Measurements from ENCODE around the gene RASSF8.

Gene RASSF8

DNA sequence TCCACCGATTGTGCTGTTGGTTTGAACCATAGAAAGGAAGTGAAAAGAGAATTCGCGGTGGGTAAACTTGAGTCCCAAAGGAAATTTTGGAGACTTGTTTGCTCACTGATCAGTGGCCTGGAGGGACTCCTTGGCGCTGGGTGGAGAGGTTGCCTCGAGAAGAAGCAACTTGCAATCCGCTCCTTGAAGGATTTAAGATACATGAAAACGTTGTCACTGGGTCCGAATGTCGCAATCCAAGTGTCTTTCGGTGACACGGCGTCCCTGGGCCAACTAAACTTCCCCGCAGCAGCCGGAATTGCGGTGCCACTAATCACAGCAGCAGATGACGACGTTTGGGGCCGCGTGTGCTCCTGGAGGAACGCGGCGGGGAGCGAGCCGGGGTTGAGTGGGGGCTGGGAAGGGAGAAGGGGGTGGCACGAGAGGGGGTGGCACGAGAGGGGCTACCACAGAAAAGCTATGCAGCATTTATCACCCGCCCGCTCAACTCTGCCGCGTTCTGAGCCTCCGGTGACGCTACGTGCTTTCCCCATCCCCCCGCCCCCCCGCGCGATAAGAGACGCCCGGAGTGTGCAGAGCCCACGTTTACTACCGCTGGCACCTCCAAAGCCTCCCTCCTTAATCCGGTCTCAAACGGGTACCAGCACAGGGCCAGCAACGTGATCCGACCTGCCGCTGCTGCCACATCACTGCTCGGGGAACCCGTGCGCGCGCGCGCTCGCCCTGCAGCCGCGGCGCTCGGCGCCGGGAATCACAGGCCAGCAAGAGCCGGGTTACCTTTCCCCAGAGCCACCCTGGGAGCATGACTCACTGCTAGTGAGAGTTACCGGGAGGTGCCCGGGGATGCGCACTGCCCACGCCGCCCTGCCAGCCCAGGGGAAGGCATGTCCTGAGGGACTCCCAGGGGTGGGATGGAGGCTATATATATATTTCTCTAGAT is 167.2 kb downstream of the RASSF8 start:
- no peaks in the 10 kb centered on the region for H3K9me3 ChIP-seq (ENCODE audit: control insufficient read depth in 5 of 5, low read length in 5 of 5)

DNA sequence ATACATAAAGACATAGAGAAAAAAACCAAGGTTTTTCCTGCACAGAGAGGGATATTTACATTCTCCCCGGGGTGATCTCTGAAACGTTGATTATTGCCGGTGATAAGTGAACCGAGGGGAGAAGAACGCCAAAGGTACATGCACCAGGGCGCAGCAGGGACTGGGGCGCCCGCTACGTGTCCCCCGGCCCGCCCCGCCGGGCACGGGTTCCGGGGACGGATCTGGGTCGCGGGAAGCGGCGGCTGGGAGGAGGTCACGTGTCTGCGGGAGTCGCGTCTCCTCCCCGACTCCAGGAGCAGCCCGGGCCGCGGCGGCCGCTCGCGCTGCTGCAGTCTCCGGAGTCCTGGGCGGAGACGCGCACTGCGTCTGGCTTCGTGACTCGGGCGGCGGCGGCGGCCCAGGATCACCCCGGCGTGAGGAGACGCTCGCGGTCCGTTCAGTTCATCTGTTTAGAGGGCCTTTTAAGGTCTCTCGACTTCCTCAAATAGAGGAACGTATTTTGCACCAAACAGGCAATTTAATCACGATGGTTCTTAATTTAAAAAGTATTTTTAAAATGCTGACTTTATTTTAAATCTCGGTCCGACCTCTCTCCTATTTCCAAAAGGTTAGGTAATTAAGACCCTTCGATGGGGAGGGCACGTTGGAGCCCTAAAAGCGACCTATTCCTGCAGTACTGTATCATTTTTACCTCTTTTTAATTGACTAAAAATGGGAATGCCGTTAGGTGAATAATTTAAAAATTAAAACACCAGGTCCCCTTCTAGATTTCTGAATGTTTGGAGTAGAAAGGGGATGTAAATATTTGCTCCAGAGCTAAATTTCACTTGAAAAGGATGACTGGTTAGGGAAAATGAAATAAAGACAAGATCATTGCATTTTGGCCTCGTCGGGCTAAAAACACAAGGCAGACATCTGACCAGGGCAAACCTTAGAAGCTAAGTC is 168.1 kb downstream of the RASSF8 start:
- Histone ChIP-seq H3K4me1 (ENCODE audit: control insufficient read depth in 5 of 5, insufficient read depth in 5 of 5, low read length in 5 of 5) (peaks cover 0 to 46% (median 39%) of the 10 kb centered on the region in 5 donors), H3K4me3 (ENCODE audit: low read depth in 1 of 5, low read length in 5 of 5) (peak overlapping the region; percentile 62 to 74 (median 69)), H3K9ac (ENCODE audit: low read length in 5 of 5) (peak overlapping the region in 4 of 5 donors; percentile 70 to 85 (median 76)), H3K9me3 (ENCODE audit: control insufficient read depth in 5 of 5, low read length in 5 of 5) (no peaks in the 10 kb centered on the region), H3K27me3 (ENCODE audit: control insufficient read depth in 5 of 5, insufficient read depth in 4 of 5, low read length in 5 of 5) (peaks cover 0 to 14% (median 0%) of the 10 kb centered on the region in 5 donors), H3K36me3 (ENCODE audit: control insufficient read depth in 5 of 5, insufficient read depth in 5 of 5, low read length in 5 of 5) (no peaks in the 10 kb centered on the region), H3K27ac (ENCODE audit: low read depth, low read length) (peak overlapping the region; percentile 94)

More for the DNA sequence above, 167.2 kb downstream of the RASSF8 start:
- Histone ChIP-seq H3K4me1 (ENCODE audit: control insufficient read depth in 5 of 5, insufficient read depth in 5 of 5, low read length in 5 of 5) (peaks cover 0 to 54% (median 41%) of the 10 kb centered on the region in 5 donors), H3K27me3 (ENCODE audit: control insufficient read depth in 5 of 5, insufficient read depth in 4 of 5, low read length in 5 of 5) (peaks cover 0 to 11% (median 0%) of the 10 kb centered on the region in 5 donors), H3K9ac (ENCODE audit: low read length in 5 of 5) (peak overlapping the region; percentile 4 to 85 (median 73)), H3K36me3 (ENCODE audit: control insufficient read depth in 5 of 5, insufficient read depth in 5 of 5, low read length in 5 of 5) (no peaks in the 10 kb centered on the region), H3K4me3 (ENCODE audit: low read depth in 1 of 5, low read length in 5 of 5) (peak overlapping the region; percentile 64 to 94 (median 71)), H3K27ac (ENCODE audit: low read depth, low read length) (peak overlapping the region; percentile 94)

DNA sequence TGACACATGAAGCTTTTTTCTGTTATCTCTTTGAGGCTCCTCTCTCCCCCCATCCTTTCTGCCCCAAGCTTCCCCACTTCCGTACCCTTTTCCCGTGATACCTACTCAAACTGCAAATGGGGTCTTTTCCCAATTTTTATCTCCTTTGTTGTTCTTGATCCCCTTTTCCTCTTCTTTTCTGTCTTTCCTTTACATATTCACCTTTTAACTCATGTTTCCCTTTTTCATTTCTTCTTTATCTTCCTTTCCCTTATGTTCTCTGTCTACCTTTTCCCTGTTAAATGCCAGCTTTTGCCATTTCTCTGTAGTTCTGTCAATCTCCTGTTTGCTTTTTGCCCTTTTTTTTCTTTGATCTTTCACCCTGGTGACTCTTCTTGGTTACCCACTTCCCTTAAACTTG is 168.9 kb downstream of the RASSF8 start:
- Histone ChIP-seq H3K27me3 (ENCODE audit: control insufficient read depth in 5 of 5, insufficient read depth in 4 of 5, low read length in 5 of 5) (peaks cover 0 to 14% (median 0%) of the 10 kb centered on the region in 5 donors), H3K27ac (ENCODE audit: low read depth, low read length) (peak overlapping the region; percentile 94), H3K9ac (ENCODE audit: low read length in 5 of 5) (no peak overlapping the region)

GRCh38 chr12:26128168-26128567 is 169.7 kb downstream of the RASSF8 start:
- Histone ChIP-seq H3K27me3 (ENCODE audit: control insufficient read depth in 5 of 5, insufficient read depth in 4 of 5, low read length in 5 of 5) (peaks cover 0 to 10% (median 0%) of the 10 kb centered on the region in 5 donors), H3K9me3 (ENCODE audit: control insufficient read depth in 5 of 5, low read length in 5 of 5) (no peaks in the 10 kb centered on the region), H3K27ac (ENCODE audit: low read depth, low read length) (no peak overlapping the region), H3K9ac (ENCODE audit: low read length in 5 of 5) (no peak overlapping the region), H3K4me1 (ENCODE audit: control insufficient read depth in 5 of 5, insufficient read depth in 5 of 5, low read length in 5 of 5) (peaks cover 0 to 38% (median 34%) of the 10 kb centered on the region in 5 donors), H3K36me3 (ENCODE audit: control insufficient read depth in 5 of 5, insufficient read depth in 5 of 5, low read length in 5 of 5) (no peaks in the 10 kb centered on the region), H3K4me3 (ENCODE audit: low read depth in 1 of 5, low read length in 5 of 5) (no peak overlapping the region)

More for the DNA sequence above, 168.9 kb downstream of the RASSF8 start:
- Histone ChIP-seq H3K9me3 (ENCODE audit: control insufficient read depth in 5 of 5, low read length in 5 of 5) (no peaks in the 10 kb centered on the region), H3K4me3 (ENCODE audit: low read depth in 1 of 5, low read length in 5 of 5) (no peak overlapping the region), H3K36me3 (ENCODE audit: control insufficient read depth in 5 of 5, insufficient read depth in 5 of 5, low read length in 5 of 5) (no peaks in the 10 kb centered on the region), H3K4me1 (ENCODE audit: control insufficient read depth in 5 of 5, insufficient read depth in 5 of 5, low read length in 5 of 5) (peaks cover 0 to 42% (median 39%) of the 10 kb centered on the region in 5 donors)

Measured in subcutaneous abdominal adipose tissue (tissue), 5 donors.